Renal cortex interstitium (tissue), 15 donors: ENCODE data around the gene CCDC39. TPM values are rescaled to one million over a fixed set of nuclear protein-coding genes. Genes with fewer than 3 reads are reported as not detected.

Source experiments
- DNase-seq, 11 donors: peaks; one replicate each; pipeline ENCODE4 v3.0.0-alpha.2; 2013; ENCODE audit warnings: low read depth in 9 of 11, low spot score in 4 of 11; ENCODE audit errors: extremely low read depth in 1 of 11
- long read RNA-seq, 16 experiments: transcript quantifications; one replicate each; lab custom pipeline, GENCODE V29; 2026
- polyA plus RNA-seq, 3 donors: library from polyadenylated mRNA; unstranded; fragments of 120-200 nt; gene quantifications; one replicate each; pipeline ENCODE4 v1.2.1, GENCODE V29; 2013; ENCODE audit not compliant: insufficient read length in 3 of 3

Gene CCDC39
- 10 to 100 TPM in 1 of 3 donors, 1 to 10 TPM in 2; 4.6 to 10.9 (median 4.7) TPM for polyA plus RNA-seq
- long read RNA-seq, donor 1, partial matches to known transcripts = 0 of 5 reads
- long read RNA-seq, donor 1, other reads (novel, unspliced or antisense) = 5 of 5 reads
- long read RNA-seq, donor 2, partial matches to known transcripts = 13 of 13 reads
- long read RNA-seq, donor 2, other reads (novel, unspliced or antisense) = 0 of 13 reads
- long read RNA-seq, donor 3 = 0 reads
- long read RNA-seq, donor 4 = 0 reads
- long read RNA-seq, donor 5 = 0 reads
- long read RNA-seq, donor 6 = 0 reads
- long read RNA-seq, donor 7 = 0 reads
- long read RNA-seq, donor 8, partial matches to known transcripts = 61 of 106 reads
- long read RNA-seq, donor 8, other reads (novel, unspliced or antisense) = 45 of 106 reads
- long read RNA-seq, donor 9 = 0 reads
- long read RNA-seq, donor 10, partial matches to known transcripts = 110 of 110 reads
- long read RNA-seq, donor 10, other reads (novel, unspliced or antisense) = 0 of 110 reads
- long read RNA-seq, donor 11 = 0 reads
- long read RNA-seq, donor 12 = 0 reads
- long read RNA-seq, donor 13 = 0 reads
- long read RNA-seq, donor 14 = 0 reads
- long read RNA-seq, donor 15 = 0 reads
- long read RNA-seq, donor 16 = 0 reads

DNA sequence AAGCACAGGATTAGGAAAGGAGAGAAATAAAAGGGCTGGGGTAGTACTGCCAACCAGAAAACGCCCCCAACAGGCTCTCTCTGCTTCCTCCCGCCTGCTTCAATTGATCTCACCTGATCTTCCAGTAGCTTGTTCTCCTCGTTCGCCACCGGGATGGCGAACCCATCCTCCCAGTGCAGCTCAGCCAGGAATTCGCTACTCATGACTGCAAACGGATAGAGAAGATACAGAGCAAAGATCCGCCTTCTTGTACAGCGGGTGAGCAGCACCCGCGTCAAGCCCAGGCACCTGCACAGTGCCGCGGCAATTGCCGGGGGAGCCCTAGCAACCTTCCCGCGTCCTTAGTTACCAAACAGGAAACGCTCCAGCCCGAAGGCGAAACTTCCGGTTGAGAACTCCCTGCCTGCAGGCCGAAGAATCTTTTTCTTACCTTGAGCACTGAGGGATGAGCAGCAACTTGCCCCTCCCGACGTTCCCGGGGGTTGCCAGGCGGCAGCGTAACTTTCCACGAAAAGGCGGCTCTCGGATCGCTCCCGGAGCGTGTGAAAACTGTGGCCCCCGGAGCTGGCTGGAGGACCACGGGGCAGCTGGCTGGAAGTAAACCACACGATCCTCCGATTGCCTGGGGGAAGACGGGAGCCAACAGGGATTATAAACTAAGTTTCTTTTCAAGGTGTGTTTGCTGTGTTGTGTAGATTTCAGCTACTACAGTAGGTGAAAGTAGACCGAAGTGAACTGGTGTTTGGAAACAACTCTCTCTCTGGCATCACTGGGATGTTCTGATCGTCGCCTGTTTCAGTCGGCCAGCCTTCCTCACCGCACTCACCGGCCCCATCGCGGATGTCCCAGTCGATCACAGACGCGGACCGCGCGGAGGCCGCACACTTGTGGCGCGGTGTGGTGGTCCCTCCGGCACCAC is at the start of gene CCDC39:
Gene CCDC39, minus strand, starts transcription at position 312 of the 919 bp plus-strand sequence. Its CDS starts 109 bp downstream, at position 203.
- DNase-seq = peak; percentile 58 to 77 (median 72)

- no peak for DNase-seq
Measured at GRCh38 chr3:180720012-180720411, 40.7 kb upstream of the CCDC39 start.

DNA sequence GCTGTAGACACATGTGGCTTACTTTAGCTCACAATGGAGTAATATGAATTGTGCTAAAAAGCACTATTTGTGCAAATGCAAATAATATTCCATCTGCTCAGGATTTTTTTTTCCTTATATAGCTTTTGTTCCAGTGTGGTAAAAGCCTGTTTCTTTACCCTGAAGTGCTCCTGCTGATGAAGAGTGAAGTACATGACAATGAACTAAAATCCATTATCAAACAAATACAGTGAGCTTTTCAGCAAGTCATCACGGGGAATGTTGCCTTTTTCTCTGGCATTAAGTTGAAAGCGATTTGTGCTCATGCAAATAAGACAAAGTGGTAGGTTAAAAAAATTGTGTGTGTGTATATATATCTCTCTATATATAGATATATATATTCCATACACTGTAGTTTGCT is 28.6 kb upstream of the CCDC39 start:
- no peak for DNase-seq

GRCh38 chr3:180705619-180706018 is 26.3 kb upstream of the CCDC39 start:
- peak in 4 of 11 donors; percentile 0 to 14 (median 4) for DNase-seq

- no peak for DNase-seq
Measured at GRCh38 chr3:180704532-180704931, 25.2 kb upstream of the CCDC39 start.

- DNase-seq = no peak
Measured at GRCh38 chr3:180700941-180701340, 21.7 kb upstream of the CCDC39 start.

DNA sequence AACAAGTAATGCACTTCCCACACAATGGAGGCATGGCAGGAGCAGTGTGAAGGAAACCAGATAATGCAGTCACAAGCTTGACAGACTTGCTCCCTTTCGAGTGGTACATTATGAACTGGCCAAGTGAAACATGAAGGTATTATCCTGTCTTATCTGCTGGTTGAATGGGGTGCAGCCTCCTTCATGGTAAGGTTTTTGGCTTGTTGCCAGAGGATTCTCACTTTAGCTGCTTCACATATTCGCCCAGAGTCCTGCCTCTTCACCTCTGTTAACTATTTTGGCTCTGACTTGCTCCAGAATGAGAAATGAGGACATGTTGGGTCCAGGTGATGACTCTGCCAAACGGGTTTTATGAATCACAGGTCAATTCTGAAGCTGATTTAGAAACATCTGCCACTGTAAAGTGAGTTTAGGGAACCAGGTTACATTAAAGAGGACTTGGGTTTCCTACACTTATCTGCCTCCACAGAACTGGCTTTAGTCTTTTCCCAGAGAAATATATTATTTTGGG is 19.5 kb upstream of the CCDC39 start:
- DNase-seq = no peak

- no peak for DNase-seq
Measured at GRCh38 chr3:180694321-180694720, 15.0 kb upstream of the CCDC39 start.

- DNase-seq = no peak
Measured at GRCh38 chr3:180693656-180694055, 14.4 kb upstream of the CCDC39 start.

DNA sequence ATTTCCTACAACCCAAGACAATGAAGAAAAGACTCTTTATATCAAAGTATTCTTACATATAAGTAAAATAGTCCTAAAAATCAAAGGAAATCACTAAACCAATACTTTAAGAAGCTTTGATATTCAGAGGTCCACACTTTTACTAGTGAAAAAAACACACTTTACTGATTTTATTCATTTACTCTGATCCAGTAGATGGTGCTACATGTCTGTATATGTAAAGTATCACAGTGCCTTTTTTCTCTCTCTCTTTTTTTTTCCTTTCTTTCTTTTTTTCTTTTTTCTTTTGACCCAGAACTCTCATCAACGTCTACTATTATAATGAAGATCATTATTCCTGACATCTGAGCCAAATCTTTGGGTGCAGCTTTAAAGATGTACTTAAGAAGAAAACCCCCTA is 10.8 kb upstream of the CCDC39 start:
- no peak for DNase-seq

- no peak for DNase-seq
Measured at GRCh38 chr3:180684807-180685206, 5.5 kb upstream of the CCDC39 start.

DNA sequence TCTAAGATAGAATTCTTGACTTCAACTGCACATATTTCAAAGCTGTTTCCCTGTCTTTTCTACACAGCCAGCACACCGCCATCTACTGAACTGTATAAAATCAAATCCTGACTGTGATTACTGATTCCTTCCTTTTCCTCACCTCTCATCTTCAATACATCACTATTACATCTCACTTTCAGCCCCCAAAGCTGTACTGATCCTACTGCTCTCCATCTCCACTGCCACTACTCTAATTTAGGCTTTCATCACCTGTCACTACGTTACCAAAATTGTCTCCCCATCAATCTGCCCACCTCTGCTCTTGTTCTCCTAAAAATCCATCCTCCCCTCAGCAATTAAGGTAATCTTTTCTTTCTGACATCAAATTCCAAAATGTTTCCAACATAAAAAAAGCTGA is 4.5 kb upstream of the CCDC39 start:
- no peak for DNase-seq

DNA sequence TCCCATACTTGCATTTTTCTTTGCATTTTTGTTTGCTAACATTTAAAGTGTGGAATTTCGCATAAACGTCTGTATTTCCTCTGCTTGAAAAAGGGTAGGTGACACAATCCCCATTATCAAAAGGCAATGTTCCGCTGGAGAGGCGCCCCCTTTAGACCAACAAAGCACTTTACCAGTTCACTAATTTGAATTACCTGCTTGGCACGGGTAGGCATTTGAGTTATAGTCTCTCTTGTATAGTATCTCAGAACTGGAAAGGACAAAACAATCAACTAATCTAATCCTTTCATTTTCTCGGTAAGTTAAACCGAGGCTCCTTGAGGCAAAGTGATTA is 775 bp upstream of the CCDC39 start:
- DNase-seq = peak in 10 of 11 donors; percentile 4 to 50 (median 24)

DNA sequence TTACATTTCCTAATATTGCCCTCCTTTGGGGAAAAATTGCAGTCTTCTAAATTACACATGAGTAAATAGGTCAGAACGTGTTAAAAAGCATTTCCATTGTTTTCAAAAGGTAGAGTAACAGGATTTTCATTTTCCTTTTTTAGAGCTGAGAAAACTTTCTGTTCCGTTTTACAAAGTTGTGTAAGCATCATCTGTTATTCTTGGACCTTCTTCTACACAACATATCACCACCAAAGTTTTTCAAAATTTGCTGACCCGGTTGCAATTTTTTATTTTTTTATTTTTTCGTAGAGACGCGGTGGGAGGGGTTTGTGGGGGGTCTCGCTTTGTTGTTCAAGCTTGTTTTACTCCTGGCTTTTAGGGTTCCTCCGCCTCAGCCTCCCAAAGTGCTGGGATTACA is 1.1 kb downstream of the CCDC39 start:
- no peak for DNase-seq

DNA sequence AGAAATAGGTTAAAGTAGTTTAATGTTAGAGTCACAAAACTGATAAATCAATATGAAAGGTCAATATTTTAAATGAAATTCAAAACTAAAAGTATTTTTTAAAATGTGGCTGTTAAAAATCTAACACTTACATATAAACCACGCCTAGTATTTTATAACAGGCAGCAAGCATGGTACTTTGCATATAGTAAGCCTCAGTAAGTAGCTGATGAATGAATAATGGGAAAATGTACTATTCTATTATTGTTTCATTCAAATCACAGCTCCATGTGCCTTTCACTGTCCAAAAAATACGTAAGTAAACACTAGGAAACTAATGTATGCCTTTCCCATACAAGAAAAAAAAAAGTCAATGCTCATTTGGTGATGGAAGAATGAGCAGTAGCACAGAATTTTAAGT is 17.8 kb downstream of the CCDC39 start:
- DNase-seq = no peak

- no peak for DNase-seq
Measured at GRCh38 chr3:180657094-180657493, 22.2 kb downstream of the CCDC39 start.

GRCh38 chr3:180656406-180656805 is 22.9 kb downstream of the CCDC39 start:
- no peak for DNase-seq

DNA sequence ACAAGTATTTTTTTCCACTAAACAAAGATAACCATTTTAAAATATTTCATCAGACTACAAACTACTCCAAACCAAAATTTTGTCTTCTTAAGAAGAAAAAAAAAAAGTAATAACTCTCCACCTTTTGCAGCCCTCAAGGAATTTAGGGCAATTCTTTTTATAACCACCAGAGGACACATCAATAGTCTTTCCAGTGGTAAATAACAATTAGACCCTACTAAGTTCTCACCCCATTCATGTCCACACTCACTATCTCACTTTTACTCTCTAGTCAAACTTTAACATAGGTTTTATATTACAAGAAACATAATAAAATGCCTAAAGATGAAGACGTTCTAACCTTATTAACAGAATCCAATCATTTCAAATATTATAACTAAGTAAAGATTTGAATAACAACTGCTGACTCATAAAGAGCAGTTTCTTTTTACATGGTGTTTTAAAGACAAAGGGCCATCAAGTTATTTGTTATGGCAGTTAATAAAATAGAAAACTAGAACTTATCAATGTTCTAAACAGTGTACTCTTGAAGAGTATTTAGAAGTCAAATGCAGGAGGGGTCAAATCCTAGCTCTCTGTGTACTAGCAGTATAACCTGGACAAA is 33.0 kb downstream of the CCDC39 start:
- no peak for DNase-seq

- DNase-seq = no peak
Measured at GRCh38 chr3:180640987-180641386, 38.3 kb downstream of the CCDC39 start.
